Upper lobe of right lung (tissue), 1 donor: Measurements from ENCODE around the gene CUZD1. TPM values are rescaled to one million over a fixed set of nuclear protein-coding genes. Genes with fewer than 3 reads are reported as not detected.

Source experiments
- ATAC-seq: fragments of 200-7000 bp; cut with Tn5 transposase; one replicate; pipeline ENCODE4 v1.9.1; 2020; ENCODE audit warnings: mild to moderate bottlenecking, moderate library complexity
- DNase-seq: peaks from one replicate; pipeline ENCODE4 v3.0.0-alpha.2; 2020
- H3K27ac ChIP-seq: fragments of 200-600 bp; one replicate; pipeline ENCODE4 v1.8.0; 2022
- H3K27me3 ChIP-seq: fragments of 200-600 bp; one replicate; pipeline ENCODE4 v1.8.0; 2022; ENCODE audit warnings: mild to moderate bottlenecking
- H3K36me3 ChIP-seq: fragments of 200-600 bp; one replicate; pipeline ENCODE4 v1.8.0; 2022
- H3K4me1 ChIP-seq: fragments of 200-600 bp; one replicate; pipeline ENCODE4 v1.8.0; 2022
- H3K4me3 ChIP-seq: fragments of 200-600 bp; one replicate; pipeline ENCODE4 v1.8.0; 2022; ENCODE audit warnings: mild to moderate bottlenecking
- H3K9me3 ChIP-seq: fragments of 200-600 bp; one replicate; pipeline ENCODE4 v1.8.0; 2022
- intact Hi-C: fragments of 100-400 bp; cut with DNase I; formaldehyde crosslinking; loops from one replicate; pipeline ENCODE4 v1.11.0; 2022
- total RNA-seq: library from RNA; stranded (reverse); fragmentation: NEBNext Ultra II Directional; extraction: Animal tissue kit (Norgen Biotek cat#: 25700); gene quantifications from one replicate; pipeline ENCODE4 v1.2.1, GENCODE V29; 2021
- TF ChIP-seq, protein P1 (sequence below): fragments of 200-600 bp; IDR thresholded peaks from one replicate; pipeline ENCODE4 v1.8.0; 2022; ENCODE audit warnings: antibody characterized with exemption
- donor health status: DM: no; HTN: yes; CAD: no; lungs with severe emphysema.

CUZD1 gene
- total RNA-seq, 1 donor from 2014 or later, result 0.78 TPM

GRCh38 chr10:122841569-122841968 is 4.1 kb downstream of the CUZD1 start:
- ATAC-seq (no peak), DNase-seq (no peak)
- no peaks in the 10 kb centered on the region for H3K4me1 ChIP-seq
- no peaks in the 10 kb centered on the region for H3K9me3 ChIP-seq
- TF ChIP-seq, protein P1, sequence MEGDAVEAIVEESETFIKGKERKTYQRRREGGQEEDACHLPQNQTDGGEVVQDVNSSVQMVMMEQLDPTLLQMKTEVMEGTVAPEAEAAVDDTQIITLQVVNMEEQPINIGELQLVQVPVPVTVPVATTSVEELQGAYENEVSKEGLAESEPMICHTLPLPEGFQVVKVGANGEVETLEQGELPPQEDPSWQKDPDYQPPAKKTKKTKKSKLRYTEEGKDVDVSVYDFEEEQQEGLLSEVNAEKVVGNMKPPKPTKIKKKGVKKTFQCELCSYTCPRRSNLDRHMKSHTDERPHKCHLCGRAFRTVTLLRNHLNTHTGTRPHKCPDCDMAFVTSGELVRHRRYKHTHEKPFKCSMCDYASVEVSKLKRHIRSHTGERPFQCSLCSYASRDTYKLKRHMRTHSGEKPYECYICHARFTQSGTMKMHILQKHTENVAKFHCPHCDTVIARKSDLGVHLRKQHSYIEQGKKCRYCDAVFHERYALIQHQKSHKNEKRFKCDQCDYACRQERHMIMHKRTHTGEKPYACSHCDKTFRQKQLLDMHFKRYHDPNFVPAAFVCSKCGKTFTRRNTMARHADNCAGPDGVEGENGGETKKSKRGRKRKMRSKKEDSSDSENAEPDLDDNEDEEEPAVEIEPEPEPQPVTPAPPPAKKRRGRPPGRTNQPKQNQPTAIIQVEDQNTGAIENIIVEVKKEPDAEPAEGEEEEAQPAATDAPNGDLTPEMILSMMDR, result no peak
- H3K27me3 ChIP-seq, result no peaks in the 10 kb centered on the region
- H3K36me3 ChIP-seq, result no peaks in the 10 kb centered on the region
- H3K27ac ChIP-seq, result no peak overlapping the region
- no peak overlapping the region for H3K4me3 ChIP-seq
- intact Hi-C loops, result no loop called here

GRCh38 chr10:122839505-122839904 is 6.2 kb downstream of the CUZD1 start:
- H3K27ac ChIP-seq, result no peak overlapping the region
- no peaks in the 10 kb centered on the region for H3K4me1 ChIP-seq
- no peak for DNase-seq
- H3K27me3 ChIP-seq, result no peaks in the 10 kb centered on the region
- ATAC-seq, result no peak
- H3K4me3 ChIP-seq, result no peak overlapping the region
- TF ChIP-seq, protein P1, result no peak
- intact Hi-C loops, result no loop called here
- no peaks in the 10 kb centered on the region for H3K9me3 ChIP-seq
- no peaks in the 10 kb centered on the region for H3K36me3 ChIP-seq

DNA sequence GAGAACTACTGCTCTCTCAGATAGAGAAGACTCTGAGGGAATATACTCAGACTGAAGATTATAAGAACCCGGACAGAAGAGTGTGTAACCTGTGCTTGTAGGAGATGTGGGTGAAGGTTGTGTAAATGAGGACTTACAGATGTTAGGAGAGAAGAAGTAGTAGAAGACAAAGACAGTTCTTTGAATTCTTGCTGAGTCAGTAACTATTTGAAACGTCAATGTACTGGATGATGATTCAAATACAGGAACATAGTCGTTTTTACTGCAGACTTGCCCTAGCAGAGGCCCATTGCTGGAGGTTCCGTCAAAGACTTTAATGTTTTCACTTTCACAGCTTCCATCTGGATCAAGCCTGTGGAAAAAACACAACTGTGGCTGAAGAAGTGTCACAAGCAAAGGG is 6.8 kb downstream of the CUZD1 start:
- H3K4me1 ChIP-seq, result no peaks in the 10 kb centered on the region
- TF ChIP-seq, protein P1, result no peak
- H3K9me3 ChIP-seq, result no peaks in the 10 kb centered on the region
- H3K27ac ChIP-seq, result no peak overlapping the region
- no peak for ATAC-seq
- DNase-seq, result no peak
- H3K4me3 ChIP-seq, result no peak overlapping the region
- no peaks in the 10 kb centered on the region for H3K36me3 ChIP-seq
- no peaks in the 10 kb centered on the region for H3K27me3 ChIP-seq
- intact Hi-C loops, result no loop called here

DNA sequence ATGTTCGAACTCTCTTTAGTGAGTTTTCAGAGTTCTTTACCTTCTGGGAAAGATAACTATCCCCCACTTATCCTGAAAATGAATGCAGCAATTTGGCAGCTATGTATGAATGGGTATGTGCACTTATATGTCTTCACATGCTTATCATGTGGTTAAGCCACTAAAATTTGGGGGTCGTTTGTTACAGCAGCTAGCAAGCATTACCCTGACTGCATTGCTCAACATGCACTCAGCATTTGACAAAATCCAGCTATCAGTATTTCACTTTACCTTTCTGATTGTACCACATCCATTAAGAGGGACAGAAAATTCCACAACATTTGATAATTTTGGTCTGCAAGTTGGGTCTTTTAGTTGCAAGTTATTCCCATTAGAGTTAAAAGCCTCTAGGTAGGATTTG is 9.7 kb downstream of the CUZD1 start:
- no peaks in the 10 kb centered on the region for H3K36me3 ChIP-seq
- H3K4me1 ChIP-seq, result no peaks in the 10 kb centered on the region
- H3K27me3 ChIP-seq, result no peaks in the 10 kb centered on the region
- intact Hi-C loops, result no loop called here
- TF ChIP-seq, protein P1, result no peak
- DNase-seq (no peak), ATAC-seq (no peak)
- H3K9me3 ChIP-seq, result no peaks in the 10 kb centered on the region
- no peak overlapping the region for H3K27ac ChIP-seq
- H3K4me3 ChIP-seq, result no peak overlapping the region

DNA sequence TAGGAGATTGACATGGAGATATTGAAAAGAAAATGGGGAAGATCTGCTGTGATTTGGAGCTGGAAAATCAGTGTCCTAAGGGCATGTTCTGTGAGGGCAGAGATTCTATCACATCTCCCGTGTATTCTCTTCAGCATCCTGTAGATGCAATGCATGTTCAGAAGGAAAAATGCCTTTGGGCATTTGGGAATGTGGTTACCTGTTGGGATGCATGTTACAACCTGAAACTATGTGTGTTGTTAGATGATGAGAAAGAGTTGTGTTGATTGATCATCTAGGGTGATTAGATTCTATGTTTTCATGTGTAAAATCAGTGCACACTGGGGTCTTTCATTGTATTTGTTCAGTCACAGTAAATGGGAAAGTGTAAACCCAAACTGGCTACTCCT is 14.7 kb downstream of the CUZD1 start:
- ATAC-seq (no peak), DNase-seq (no peak)
- no peak overlapping the region for H3K4me3 ChIP-seq
- H3K4me1 ChIP-seq, result no peaks in the 10 kb centered on the region
- no peak overlapping the region for H3K27ac ChIP-seq
- intact Hi-C loops, result no loop called here
- H3K36me3 ChIP-seq, result no peaks in the 10 kb centered on the region
- no peaks in the 10 kb centered on the region for H3K9me3 ChIP-seq
- no peaks in the 10 kb centered on the region for H3K27me3 ChIP-seq
- TF ChIP-seq, protein P1, result no peak

- ATAC-seq (no peak), DNase-seq (no peak)
- no peak overlapping the region for H3K27ac ChIP-seq
- TF ChIP-seq, protein P1, result no peak
- no peaks in the 10 kb centered on the region for H3K36me3 ChIP-seq
- no peak overlapping the region for H3K4me3 ChIP-seq
- intact Hi-C loops, result no loop called here
- no peaks in the 10 kb centered on the region for H3K9me3 ChIP-seq
- H3K27me3 ChIP-seq, result no peaks in the 10 kb centered on the region
- no peaks in the 10 kb centered on the region for H3K4me1 ChIP-seq
These were observed 15.2 kb downstream of the CUZD1 start for GRCh38 chr10:122830273-122830964.
